Measurements from ENCODE around the gene MAP2K4. TPM values are rescaled to one million over a fixed set of nuclear protein-coding genes. Genes with fewer than 3 reads are reported as not detected.

MAP2K4 gene
- total RNA-seq, 3 donors from 2014 or later, result 27.0 to 47.5 (median 32.7) TPM

- Histone ChIP-seq H3K36me3 (ENCODE audit: low read depth) (no peaks in the 10 kb centered on the region), H3K9me3 (no peaks in the 10 kb centered on the region), H3K4me1 (ENCODE audit: low read depth) (no peaks in the 10 kb centered on the region), H3K4me3 (no peak overlapping the region)
- ATAC-seq, result no peak
- TF ChIP-seq CTCF (IDR thresholded peaks at IDR 0.05), result no peak
- DNase-seq, result no peak
- intact Hi-C loops (cut with DNase I, micrococcal nuclease), result no loop called here
These were observed 17.3 kb downstream of the MAP2K4 start for GRCh38 chr17:12037970-12038369.

DNA sequence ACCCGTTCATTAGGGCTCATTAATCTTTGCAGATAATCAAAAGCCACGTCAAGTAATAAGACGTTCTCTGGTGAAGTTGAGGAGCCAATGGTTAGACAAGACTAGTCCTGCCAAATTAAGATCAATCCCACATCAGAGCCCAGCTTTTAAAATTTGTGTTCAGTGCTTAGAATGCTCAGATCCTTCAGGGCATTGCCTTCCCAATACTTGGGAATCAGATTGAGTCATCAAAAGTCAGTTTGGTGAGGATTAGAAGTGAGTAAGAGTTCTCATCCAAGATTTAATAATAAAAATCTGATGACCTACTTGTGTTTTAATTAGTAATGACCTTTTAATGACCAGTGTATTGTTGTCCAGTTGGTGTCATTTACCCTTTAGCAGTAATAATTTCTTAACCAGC, 19.8 kb downstream of the MAP2K4 start:
- Histone ChIP-seq H3K36me3 (ENCODE audit: low read depth) (no peaks in the 10 kb centered on the region), H3K4me1 (ENCODE audit: low read depth) (no peaks in the 10 kb centered on the region), H3K4me3 (no peak overlapping the region), H3K9me3 (no peaks in the 10 kb centered on the region)
- no peak for TF ChIP-seq CTCF (IDR thresholded peaks at IDR 0.05)
- DNase-seq, result no peak
- intact Hi-C loops (cut with DNase I, micrococcal nuclease), result no loop called here
- ATAC-seq, result no peak

GRCh38 chr17:12041312-12041711, 20.6 kb downstream of the MAP2K4 start:
- no peak for ATAC-seq
- no peaks in the 10 kb centered on the region for H3K4me1 ChIP-seq (ENCODE audit: low read depth)
- intact Hi-C loops (cut with DNase I, micrococcal nuclease), result no loop called here
- no peaks in the 10 kb centered on the region for H3K36me3 ChIP-seq (ENCODE audit: low read depth)
- no peak overlapping the region for H3K4me3 ChIP-seq
- no peak for DNase-seq
- H3K9me3 ChIP-seq, result no peaks in the 10 kb centered on the region
- no peak for TF ChIP-seq CTCF (IDR thresholded peaks at IDR 0.05)

GRCh38 chr17:12043702-12044101, 23.0 kb downstream of the MAP2K4 start:
- no peak overlapping the region for H3K4me3 ChIP-seq
- no peaks in the 10 kb centered on the region for H3K36me3 ChIP-seq (ENCODE audit: low read depth)
- intact Hi-C loops (cut with DNase I, micrococcal nuclease), result no loop called here
- no peak for TF ChIP-seq CTCF (IDR thresholded peaks at IDR 0.05)
- ATAC-seq (peak; percentile 37), DNase-seq (no peak)
- no peaks in the 10 kb centered on the region for H3K9me3 ChIP-seq
- no peaks in the 10 kb centered on the region for H3K4me1 ChIP-seq (ENCODE audit: low read depth)

DNA sequence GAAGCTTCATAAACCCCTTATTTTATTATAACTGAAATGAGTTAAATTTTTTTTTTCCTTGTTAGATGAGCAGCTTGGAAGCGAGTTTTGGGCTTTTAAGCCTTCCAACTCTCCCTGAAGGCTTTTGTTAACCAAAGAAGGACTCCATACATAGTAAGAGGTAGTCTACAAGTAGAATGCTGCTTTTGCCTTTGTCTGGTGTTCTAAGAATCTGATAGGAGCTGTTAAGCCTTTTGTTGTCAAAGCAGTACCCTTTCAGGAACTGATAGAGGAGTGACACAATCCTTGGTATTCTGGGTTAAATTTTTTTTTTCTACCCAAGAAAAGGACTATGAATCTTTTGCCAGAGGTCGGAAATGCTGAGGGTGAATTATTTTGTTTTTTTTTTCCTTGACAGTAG, 26.1 kb downstream of the MAP2K4 start:
- Histone ChIP-seq H3K4me1 (ENCODE audit: low read depth) (no peaks in the 10 kb centered on the region), H3K9me3 (no peaks in the 10 kb centered on the region), H3K4me3 (no peak overlapping the region), H3K36me3 (ENCODE audit: low read depth) (no peaks in the 10 kb centered on the region)
- DNase-seq, result no peak
- ATAC-seq, result no peak
- intact Hi-C loops (cut with DNase I, micrococcal nuclease), result no loop called here
- TF ChIP-seq CTCF (IDR thresholded peaks at IDR 0.05), result no peak

- intact Hi-C loops (cut with DNase I, micrococcal nuclease), result no loop called here
- Histone ChIP-seq H3K4me3 (no peak overlapping the region), H3K4me1 (ENCODE audit: low read depth) (no peaks in the 10 kb centered on the region), H3K9me3 (no peaks in the 10 kb centered on the region), H3K36me3 (ENCODE audit: low read depth) (no peaks in the 10 kb centered on the region)
- DNase-seq, result no peak
- no peak for ATAC-seq
- TF ChIP-seq CTCF (IDR thresholded peaks at IDR 0.05), result no peak
These were observed 27.2 kb downstream of the MAP2K4 start for GRCh38 chr17:12047681-12048376.

All from mucosa of descending colon (tissue), 3 donors.